Smooth muscle cell (in vitro differentiated cells): ENCODE data around the gene ZNF346. TPM values are rescaled to one million over a fixed set of nuclear protein-coding genes. Genes with fewer than 3 reads are reported as not detected.

Experiments used
- DNase-seq: peaks from one replicate; lab custom pipeline; 2025; ENCODE audit not compliant: unreplicated experiment; lab: John Stamatoyannopoulos, UW
- H2AFZ ChIP-seq: fragments of 200-600 bp; sonication (generic); 2 replicates; pipeline ENCODE4 v1.6.0; 2016; ENCODE audit warnings: antibody characterized with exemption, low read depth, mild to moderate bottlenecking
- H3F3A ChIP-seq: fragments of 200-600 bp; sonication (generic); 2 replicates; pipeline ENCODE4 v1.6.0; 2017; ENCODE audit warnings: antibody characterized with exemption, low read depth
- H3K27ac ChIP-seq: fragments of 200-600 bp; sonication (generic); 2 replicates; pipeline ENCODE4 v1.5.1; 2016; ENCODE audit warnings: low read depth, mild to moderate bottlenecking
- H3K27me3 ChIP-seq: fragments of 200-600 bp; sonication (generic); 2 replicates; pipeline ENCODE4 v1.6.1; 2016; ENCODE audit warnings: low read depth, mild to moderate bottlenecking
- H3K36me3 ChIP-seq: fragments of 200-600 bp; sonication (generic); 2 replicates; pipeline ENCODE4 v1.5.1; 2016; ENCODE audit warnings: low read depth
- H3K4me1 ChIP-seq: fragments of 200-600 bp; sonication (generic); 2 replicates; pipeline ENCODE4 v1.5.1; 2016; ENCODE audit warnings: low read depth
- H3K4me2 ChIP-seq: fragments of 200-600 bp; sonication (generic); 2 replicates; pipeline ENCODE4 v1.6.0; 2016; ENCODE audit warnings: mild to moderate bottlenecking
- H3K4me3 ChIP-seq: fragments of 200-600 bp; sonication (generic); 2 replicates; pipeline ENCODE4 v1.5.1; 2016; ENCODE audit warnings: mild to moderate bottlenecking
- H3K79me2 ChIP-seq: fragments of 200-600 bp; sonication (generic); 2 replicates; pipeline ENCODE4 v1.6.0; 2016; ENCODE audit warnings: low read depth, mild to moderate bottlenecking
- H3K9ac ChIP-seq: fragments of 200-600 bp; sonication (generic); 2 replicates; pipeline ENCODE4 v1.6.0; 2016; ENCODE audit warnings: low read depth
- H3K9me3 ChIP-seq: fragments of 200-600 bp; sonication (generic); replicated peaks from 2 replicates; pipeline ENCODE4 v1.5.1; 2016; ENCODE audit warnings: low read depth
- H4K20me1 ChIP-seq: fragments of 200-600 bp; sonication (generic); 2 replicates; pipeline ENCODE4 v1.6.0; 2016; ENCODE audit warnings: low read depth
- WGBS: methylation state at CpG from one replicate; pipeline ENCODE4 v1.1.7; 2016; ENCODE audit warnings: low lambda C conversion rate; 5-methylcytosine and 5-hydroxymethylcytosine counted together
- polyA plus RNA-seq: library from polyadenylated mRNA; unstranded; fragments of >200 nt; fragmentation: Nextera tagmentation; extraction: Ambion mirVana; gene quantifications from 2 replicates; pipeline ENCODE4 v1.2.1, GENCODE V29; 2016
- total RNA-seq: library from RNA; depleted of rRNA; stranded (reverse); fragments of >200 nt; gene quantifications from 2 replicates; pipeline ENCODE4 v1.2.3, GENCODE V29; 2014
- TF ChIP-seq, protein P1 (sequence below): fragments of 200-600 bp; sonication (generic); IDR thresholded peaks from 2 replicates; pipeline ENCODE4 v1.5.1; 2017; ENCODE audit warnings: borderline replicate concordance, mild to moderate bottlenecking, antibody characterized with exemption; ENCODE audit not compliant: insufficient read depth, poor library complexity, severe bottlenecking

Gene ZNF346
- total and polyA plus RNA-seq, 2 experiments from 2014 or later = 6.9 to 14.8 TPM

GRCh38 chr5:177089825-177090641, 67.5 kb downstream of the ZNF346 start:
- no peaks in the 10 kb centered on the region for H4K20me1 ChIP-seq
- H3K9ac ChIP-seq = no peak overlapping the region
- 91% methylated on average over 21 of the region's 21 CpGs for WGBS
- H3K4me3 ChIP-seq = no peak overlapping the region
- H3K27ac ChIP-seq = no peak overlapping the region
- peaks cover 9% of the 10 kb centered on the region for H3F3A ChIP-seq
- H3K79me2 ChIP-seq = no peaks in the 10 kb centered on the region
- no peaks in the 10 kb centered on the region for H3K9me3 ChIP-seq
- H2AFZ ChIP-seq = no peak overlapping the region
- no peaks in the 10 kb centered on the region for H3K36me3 ChIP-seq
- H3K4me2 ChIP-seq = no peak overlapping the region
- DNase-seq = no peak
- TF ChIP-seq, protein P1, sequence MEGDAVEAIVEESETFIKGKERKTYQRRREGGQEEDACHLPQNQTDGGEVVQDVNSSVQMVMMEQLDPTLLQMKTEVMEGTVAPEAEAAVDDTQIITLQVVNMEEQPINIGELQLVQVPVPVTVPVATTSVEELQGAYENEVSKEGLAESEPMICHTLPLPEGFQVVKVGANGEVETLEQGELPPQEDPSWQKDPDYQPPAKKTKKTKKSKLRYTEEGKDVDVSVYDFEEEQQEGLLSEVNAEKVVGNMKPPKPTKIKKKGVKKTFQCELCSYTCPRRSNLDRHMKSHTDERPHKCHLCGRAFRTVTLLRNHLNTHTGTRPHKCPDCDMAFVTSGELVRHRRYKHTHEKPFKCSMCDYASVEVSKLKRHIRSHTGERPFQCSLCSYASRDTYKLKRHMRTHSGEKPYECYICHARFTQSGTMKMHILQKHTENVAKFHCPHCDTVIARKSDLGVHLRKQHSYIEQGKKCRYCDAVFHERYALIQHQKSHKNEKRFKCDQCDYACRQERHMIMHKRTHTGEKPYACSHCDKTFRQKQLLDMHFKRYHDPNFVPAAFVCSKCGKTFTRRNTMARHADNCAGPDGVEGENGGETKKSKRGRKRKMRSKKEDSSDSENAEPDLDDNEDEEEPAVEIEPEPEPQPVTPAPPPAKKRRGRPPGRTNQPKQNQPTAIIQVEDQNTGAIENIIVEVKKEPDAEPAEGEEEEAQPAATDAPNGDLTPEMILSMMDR = no peak
- H3K4me1 ChIP-seq = peaks cover 5% of the 10 kb centered on the region
- H3K27me3 ChIP-seq = no peaks in the 10 kb centered on the region

- no peak for DNase-seq
- Histone ChIP-seq H2AFZ (no peak overlapping the region), H3K79me2 (no peaks in the 10 kb centered on the region), H3K9me3 (no peaks in the 10 kb centered on the region), H3K27me3 (no peaks in the 10 kb centered on the region), H3K36me3 (no peaks in the 10 kb centered on the region), H3K4me2 (no peak overlapping the region), H3K9ac (no peak overlapping the region), H4K20me1 (no peaks in the 10 kb centered on the region), H3K4me3 (no peak overlapping the region), H3K4me1 (peaks cover 5% of the 10 kb centered on the region), H3F3A (peaks cover 4% of the 10 kb centered on the region), H3K27ac (no peak overlapping the region)
- TF ChIP-seq, protein P1 = no peak
- WGBS = 95% methylated on average over 13 of the region's 13 CpGs
These were observed 68.3 kb downstream of the ZNF346 start for GRCh38 chr5:177090813-177091212.

DNA sequence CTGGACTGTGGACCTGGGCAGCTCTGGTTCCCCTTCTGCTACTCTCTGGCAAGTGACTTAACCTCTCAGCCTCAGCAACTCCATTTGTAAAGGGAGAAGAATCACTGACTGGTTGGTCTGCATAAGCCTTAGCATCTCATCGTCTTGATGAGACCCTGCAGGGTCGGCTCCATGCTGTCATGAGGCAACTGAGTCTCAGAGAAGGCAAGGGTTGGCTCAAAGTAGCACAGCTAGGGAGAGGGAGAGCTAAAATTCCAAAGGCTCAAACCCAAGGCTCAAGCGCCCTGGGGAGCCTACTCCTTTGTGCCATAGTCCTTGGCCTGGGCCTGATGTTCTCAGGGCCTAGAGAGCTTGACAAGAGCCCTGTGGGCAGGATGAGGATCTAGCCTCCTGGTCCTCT, 68.7 kb downstream of the ZNF346 start:
- Histone ChIP-seq H2AFZ (no peak overlapping the region), H3K36me3 (no peaks in the 10 kb centered on the region), H3K9me3 (no peaks in the 10 kb centered on the region), H4K20me1 (no peaks in the 10 kb centered on the region), H3K27me3 (no peaks in the 10 kb centered on the region), H3K9ac (no peak overlapping the region), H3K4me3 (no peak overlapping the region), H3K27ac (no peak overlapping the region), H3K4me1 (peaks cover 5% of the 10 kb centered on the region), H3K79me2 (no peaks in the 10 kb centered on the region), H3F3A (peaks cover 1% of the 10 kb centered on the region), H3K4me2 (no peak overlapping the region)
- TF ChIP-seq, protein P1 = no peak
- 86% methylated on average over 3 of the region's 3 CpGs for WGBS
- no peak for DNase-seq
